Fibroblast of skin of right biceps (primary cell): ENCODE results near the gene EFNA5.

Source experiments
- DNase-seq: peaks from one replicate; pipeline ENCODE4 v3.0.0-alpha.2; 2013

Gene EFNA5

GRCh38 chr5:107383414-107383813 lies 287.3 kb downstream of the EFNA5 start:
- DNase-seq, result peak; percentile 15

- peak; percentile 86 for DNase-seq
Observed at GRCh38 chr5:107381189-107381856, 289.4 kb downstream of the EFNA5 start.

- DNase-seq, result no peak
Observed at GRCh38 chr5:107380654-107381053, 290.1 kb downstream of the EFNA5 start.

- peak; percentile 60 for DNase-seq
Observed at GRCh38 chr5:107378218-107378899, 292.4 kb downstream of the EFNA5 start.

DNA sequence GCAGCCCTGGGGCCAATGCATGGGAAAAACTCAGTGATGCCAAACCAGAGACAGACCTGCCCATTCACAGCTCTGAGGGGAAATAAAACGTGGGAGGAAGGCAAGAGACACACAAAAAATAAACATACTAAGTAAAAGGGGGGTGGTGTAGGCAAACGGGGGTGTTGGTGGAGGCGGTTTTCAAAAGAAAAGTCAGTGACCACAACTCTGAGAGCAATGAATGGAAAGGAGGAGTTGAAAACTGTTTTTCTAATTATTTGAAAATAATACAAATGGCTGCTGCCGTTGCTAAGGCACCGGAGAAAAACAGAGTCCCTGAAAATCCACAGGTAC lies 293.5 kb downstream of the EFNA5 start:
- no peak for DNase-seq

GRCh38 chr5:107376546-107377276 lies 294.0 kb downstream of the EFNA5 start:
- DNase-seq, result peak; percentile 29

DNA sequence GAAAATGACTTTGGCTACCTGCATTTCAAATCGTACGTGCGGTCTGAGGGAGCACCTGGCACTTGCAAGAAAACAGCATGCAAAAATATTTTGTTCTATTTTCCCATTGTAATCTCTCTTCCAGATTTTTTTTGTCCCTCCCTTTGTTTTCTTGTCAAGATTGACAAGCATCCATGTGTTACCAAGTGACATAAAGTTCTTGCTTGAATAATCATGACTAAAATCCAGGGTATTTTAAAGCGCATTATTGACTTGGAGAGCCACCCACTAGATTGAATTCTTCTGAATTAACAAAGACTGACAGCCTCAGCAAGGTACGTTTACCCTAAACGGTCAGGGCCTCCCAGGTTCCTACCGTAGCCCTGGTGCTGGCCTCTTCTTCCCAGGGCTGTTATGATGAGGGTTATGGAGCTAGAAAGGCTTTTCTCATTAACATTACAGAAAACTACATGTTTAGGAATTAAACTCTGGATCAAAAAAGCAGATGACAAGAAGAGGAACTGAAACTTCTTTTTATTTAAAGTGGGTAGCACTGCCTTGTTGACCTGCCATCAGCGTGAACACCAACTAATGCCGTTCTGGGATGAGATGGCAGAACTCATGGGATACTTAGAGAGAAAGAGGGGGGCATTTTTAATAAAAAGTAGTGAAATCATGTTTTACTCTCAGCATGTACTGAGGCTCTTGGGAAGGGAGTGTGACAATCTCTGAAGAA lies 297.0 kb downstream of the EFNA5 start:
- DNase-seq, result no peak

- no peak for DNase-seq
Observed at GRCh38 chr5:107372723-107373450, 297.9 kb downstream of the EFNA5 start.

- no peak for DNase-seq
Observed at GRCh38 chr5:107370396-107370968, 300.3 kb downstream of the EFNA5 start.

DNA sequence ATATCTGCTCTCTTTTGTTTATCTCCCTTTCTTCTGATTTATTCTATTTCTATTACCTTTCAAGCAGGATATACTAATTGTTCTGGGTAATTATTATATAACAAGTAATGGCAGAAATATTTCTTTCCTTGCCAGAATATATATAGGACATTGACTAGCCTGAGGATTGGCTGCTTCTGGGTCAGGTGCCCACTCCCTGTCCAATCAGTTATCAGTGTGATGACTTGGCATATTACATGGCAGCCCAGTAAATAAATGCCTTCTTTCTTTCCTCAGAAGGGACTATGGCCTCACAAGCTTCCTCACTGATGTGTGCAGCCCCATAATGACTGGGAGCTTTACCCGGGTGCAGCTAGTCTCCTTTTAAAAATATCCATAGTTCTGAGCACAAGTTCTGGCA lies 301.1 kb downstream of the EFNA5 start:
- no peak for DNase-seq

- DNase-seq, result no peak
Observed at GRCh38 chr5:107368615-107369014, 302.1 kb downstream of the EFNA5 start.

DNA sequence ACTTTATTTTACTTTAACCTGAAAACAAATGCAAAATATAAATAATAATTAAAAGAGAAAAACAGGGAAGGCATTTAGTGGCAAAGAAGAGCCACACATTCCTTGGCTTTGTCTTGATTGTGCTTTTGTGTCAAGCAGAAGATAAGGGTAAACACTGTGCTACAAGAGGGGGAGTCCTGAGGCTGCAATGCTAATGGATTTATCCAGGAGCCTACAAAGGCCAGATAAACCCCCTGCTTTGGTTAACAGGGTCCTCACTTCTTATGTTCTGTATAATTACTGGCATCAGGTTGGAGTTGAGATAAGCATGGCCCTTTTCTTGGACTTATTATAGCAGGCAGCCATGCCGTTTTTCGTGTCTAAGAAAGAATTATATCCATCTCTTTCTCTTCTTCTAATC lies 302.8 kb downstream of the EFNA5 start:
- no peak for DNase-seq

DNA sequence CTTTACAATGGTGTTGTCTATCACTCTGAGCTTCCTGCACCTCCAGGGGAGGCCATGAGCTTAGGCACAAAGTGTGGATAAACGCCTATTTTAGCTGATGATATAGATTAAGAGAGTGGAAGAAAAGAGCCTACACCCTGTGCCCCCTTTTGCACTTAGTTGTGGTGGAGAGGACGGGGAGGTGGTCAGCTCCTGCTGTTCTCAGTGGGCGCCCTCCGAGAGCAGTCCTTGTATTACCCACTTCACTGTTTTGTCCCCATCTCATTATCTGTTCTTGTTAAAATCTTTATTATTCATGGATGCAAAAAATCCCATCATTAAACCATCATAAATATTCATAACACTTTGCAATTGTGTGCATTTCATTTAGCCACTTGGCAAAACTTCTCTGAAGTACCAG lies 303.3 kb downstream of the EFNA5 start:
- no peak for DNase-seq

- peak; percentile 91 for DNase-seq
Observed at GRCh38 chr5:107365320-107366109, 305.2 kb downstream of the EFNA5 start.

GRCh38 chr5:107364443-107365319 lies 306.1 kb downstream of the EFNA5 start:
- DNase-seq, result no peak

GRCh38 chr5:107363768-107364167 lies 307.0 kb downstream of the EFNA5 start:
- no peak for DNase-seq

- peak; percentile 32 for DNase-seq
Observed at GRCh38 chr5:107361945-107362344, 308.8 kb downstream of the EFNA5 start.

DNA sequence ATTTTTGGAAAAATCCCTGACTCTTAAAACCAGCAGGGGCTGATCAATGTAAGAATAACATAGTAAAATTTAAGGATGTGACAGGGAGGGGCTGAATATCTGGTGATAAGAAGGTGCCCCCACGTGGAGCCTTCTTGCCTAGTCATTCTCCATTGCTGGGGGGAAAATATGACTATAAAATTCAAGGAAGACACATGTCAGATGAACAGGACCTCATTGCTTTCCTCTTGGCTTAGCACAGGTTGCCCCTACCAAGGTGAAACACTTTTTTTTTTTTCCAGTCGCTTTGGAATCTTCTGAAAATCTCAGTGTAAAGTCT lies 310.9 kb downstream of the EFNA5 start:
- DNase-seq, result no peak

GRCh38 chr5:107359033-107359915 lies 311.5 kb downstream of the EFNA5 start:
- peak; percentile 70 for DNase-seq

- no peak for DNase-seq
Observed at GRCh38 chr5:107356891-107357290, 313.8 kb downstream of the EFNA5 start.
